ENCODE results near the gene NTRK2.

- TF ChIP-seq CTCF (IDR thresholded peaks at IDR 0.05 in 2 of 3, conservative IDR thresholded peaks at IDR 0.05 in 1 of 3; ENCODE audit: borderline replicate concordance in 1 of 3, insufficient read depth in 1 of 3, low read depth in 2 of 3, low read length in 2 of 3) = no peak
- no peak for TF ChIP-seq CEBPB (IDR thresholded peaks at IDR 0.05; ENCODE audit: low read depth)
- no peak for TF ChIP-seq ZNF274 (IDR thresholded peaks at IDR 0.05; ENCODE audit: low read depth, low read length)
- TF ChIP-seq ATF3 (IDR thresholded peaks at IDR 0.05) = no peak
Observed at GRCh38 chr9:84925225-84925872, 255.8 kb downstream of the NTRK2 start.

Data from HCT116 (cell line).